ENCODE data around the gene DPP9.
A peak's percentile ranks its signal among the peaks of the same experiment; 100 is the strongest.

DPP9 gene

DNA sequence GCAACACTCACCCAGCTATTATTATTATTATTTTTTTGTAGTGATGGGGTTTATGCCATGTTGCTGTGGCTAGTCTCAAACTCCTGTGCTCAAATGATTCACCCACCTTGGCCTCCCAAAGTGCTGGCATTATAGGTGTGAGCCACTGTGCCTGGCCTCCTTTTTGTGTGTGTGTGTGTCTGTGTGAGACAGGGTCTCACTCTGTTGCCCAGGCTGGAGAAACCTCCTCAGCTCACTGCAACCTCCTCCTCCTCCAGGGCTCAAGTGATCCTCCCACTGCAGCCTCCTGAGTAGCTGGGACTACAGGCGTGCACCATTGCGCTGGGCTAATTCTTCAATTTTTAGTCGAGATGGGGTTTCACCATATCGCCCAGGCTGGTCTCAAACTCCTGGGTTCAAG lies 49.9 kb downstream of the DPP9 start:
- H3K4me1 ChIP-seq (ENCODE audit: insufficient read depth, low read length, poor library complexity, severe bottlenecking) = peaks cover 4% of the 10 kb centered on the region
- H3K4me2 ChIP-seq (ENCODE audit: low read depth, low read length, poor library complexity, severe bottlenecking) = no peak overlapping the region
- H3K9me3 ChIP-seq (ENCODE audit: insufficient read depth, low read depth, low read length) = no peaks in the 10 kb centered on the region
- no peaks in the 10 kb centered on the region for H3K36me3 ChIP-seq (ENCODE audit: insufficient read depth, low read length)
- H3K9ac ChIP-seq (ENCODE audit: low read depth, low read length, poor library complexity, severe bottlenecking) = no peak overlapping the region
- H3F3A ChIP-seq (ENCODE audit: low read depth) = peaks cover 10% of the 10 kb centered on the region; the same call in 1 of the 2 replicates
- no peaks in the 10 kb centered on the region for H3K9me2 ChIP-seq (replicated peaks; ENCODE audit: low read depth, low read length)
- peaks cover 6% of the 10 kb centered on the region for H4K20me1 ChIP-seq (ENCODE audit: insufficient read depth, low read length, poor library complexity, severe bottlenecking)
- no peak overlapping the region for H3K4me3 ChIP-seq (ENCODE audit: low read length, poor library complexity, severe bottlenecking)
- H3K79me2 ChIP-seq (ENCODE audit: insufficient read depth, low read length) = peaks cover 13% of the 10 kb centered on the region
- H3K27me3 ChIP-seq (ENCODE audit: insufficient read depth, low read length, poor library complexity, severe bottlenecking) = no peaks in the 10 kb centered on the region
- no peak for TF ChIP-seq EZH2phosphoT487 (IDR thresholded peaks at IDR 0.05; ENCODE audit: borderline replicate concordance)
- TF ChIP-seq, protein P1, sequence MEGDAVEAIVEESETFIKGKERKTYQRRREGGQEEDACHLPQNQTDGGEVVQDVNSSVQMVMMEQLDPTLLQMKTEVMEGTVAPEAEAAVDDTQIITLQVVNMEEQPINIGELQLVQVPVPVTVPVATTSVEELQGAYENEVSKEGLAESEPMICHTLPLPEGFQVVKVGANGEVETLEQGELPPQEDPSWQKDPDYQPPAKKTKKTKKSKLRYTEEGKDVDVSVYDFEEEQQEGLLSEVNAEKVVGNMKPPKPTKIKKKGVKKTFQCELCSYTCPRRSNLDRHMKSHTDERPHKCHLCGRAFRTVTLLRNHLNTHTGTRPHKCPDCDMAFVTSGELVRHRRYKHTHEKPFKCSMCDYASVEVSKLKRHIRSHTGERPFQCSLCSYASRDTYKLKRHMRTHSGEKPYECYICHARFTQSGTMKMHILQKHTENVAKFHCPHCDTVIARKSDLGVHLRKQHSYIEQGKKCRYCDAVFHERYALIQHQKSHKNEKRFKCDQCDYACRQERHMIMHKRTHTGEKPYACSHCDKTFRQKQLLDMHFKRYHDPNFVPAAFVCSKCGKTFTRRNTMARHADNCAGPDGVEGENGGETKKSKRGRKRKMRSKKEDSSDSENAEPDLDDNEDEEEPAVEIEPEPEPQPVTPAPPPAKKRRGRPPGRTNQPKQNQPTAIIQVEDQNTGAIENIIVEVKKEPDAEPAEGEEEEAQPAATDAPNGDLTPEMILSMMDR (conservative IDR thresholded peaks at IDR 0.05; ENCODE audit: low read length) = no peak
- H2AFZ ChIP-seq (ENCODE audit: low read length) = no peak overlapping the region

DNA sequence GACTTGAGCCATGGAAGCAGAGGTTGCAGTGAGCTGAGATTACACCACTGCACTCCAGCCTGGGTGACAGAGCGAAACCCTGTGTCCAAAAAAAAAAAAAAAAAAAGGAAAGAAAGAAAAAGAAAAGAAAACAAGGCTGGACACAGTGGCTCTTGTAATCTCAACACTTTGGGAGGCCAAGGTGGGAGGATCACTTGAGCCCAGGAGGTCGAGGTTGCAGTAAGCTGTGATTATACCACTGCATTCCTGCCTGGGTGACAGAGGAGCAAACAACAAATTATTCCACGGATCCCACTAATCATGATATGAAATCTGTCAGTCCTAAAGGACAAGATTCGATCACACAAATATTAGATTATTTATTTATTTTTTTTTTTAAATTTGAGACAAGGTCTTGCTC lies 50.4 kb downstream of the DPP9 start:
- Histone ChIP-seq H3K27me3 (ENCODE audit: insufficient read depth, low read length, poor library complexity, severe bottlenecking) (no peaks in the 10 kb centered on the region), H3K9me3 (ENCODE audit: insufficient read depth, low read depth, low read length) (no peaks in the 10 kb centered on the region), H3K4me1 (ENCODE audit: insufficient read depth, low read length, poor library complexity, severe bottlenecking) (peaks cover 9% of the 10 kb centered on the region), H3K9ac (ENCODE audit: low read depth, low read length, poor library complexity, severe bottlenecking) (no peak overlapping the region), H3K4me3 (ENCODE audit: low read length, poor library complexity, severe bottlenecking) (no peak overlapping the region), H3K79me2 (ENCODE audit: insufficient read depth, low read length) (peaks cover 18% of the 10 kb centered on the region), H3K9me2 (replicated peaks; ENCODE audit: low read depth, low read length) (no peaks in the 10 kb centered on the region), H3K4me2 (ENCODE audit: low read depth, low read length, poor library complexity, severe bottlenecking) (no peak overlapping the region), H3K36me3 (ENCODE audit: insufficient read depth, low read length) (no peaks in the 10 kb centered on the region), H3F3A (ENCODE audit: low read depth) (peaks cover 10% of the 10 kb centered on the region; the same call in 1 of the 2 replicates), H4K20me1 (ENCODE audit: insufficient read depth, low read length, poor library complexity, severe bottlenecking) (peaks cover 8% of the 10 kb centered on the region), H2AFZ (ENCODE audit: low read length) (no peak overlapping the region)
- TF ChIP-seq EZH2phosphoT487 (IDR thresholded peaks at IDR 0.05; ENCODE audit: borderline replicate concordance) = no peak
- TF ChIP-seq, protein P1 (conservative IDR thresholded peaks at IDR 0.05; ENCODE audit: low read length) = no peak

DNA sequence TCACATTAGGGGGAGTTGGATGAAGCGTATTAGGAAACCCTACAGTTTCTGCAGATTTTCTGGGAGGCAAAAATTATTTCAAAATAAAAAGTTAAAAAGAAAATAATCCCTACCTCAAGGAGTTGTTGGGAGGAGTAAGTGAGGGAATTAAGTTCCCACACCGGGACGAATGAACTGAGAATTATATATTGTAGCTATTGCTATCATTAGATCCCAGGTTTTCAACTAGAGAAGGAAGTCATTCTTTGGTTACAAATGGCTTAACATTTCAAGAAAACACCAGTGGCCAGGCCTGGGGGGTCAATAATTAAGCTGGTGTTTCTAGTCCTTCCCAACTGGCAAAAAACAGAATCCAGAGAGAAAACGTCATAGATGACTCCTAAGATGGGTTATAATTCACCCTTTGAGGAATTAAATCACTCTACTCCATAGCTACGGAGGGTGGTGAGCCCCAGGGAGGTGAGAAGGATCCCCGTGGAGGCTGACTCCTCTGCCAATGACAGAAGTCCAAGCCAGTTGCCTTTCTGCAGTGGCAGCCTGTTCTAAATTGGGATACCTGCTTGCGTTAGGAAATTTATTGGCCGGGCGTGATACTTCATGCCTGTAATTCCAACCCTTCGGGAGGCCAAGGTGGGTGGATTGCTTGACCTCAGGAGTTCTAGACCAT lies 52.3 kb downstream of the DPP9 start:
- Histone ChIP-seq H3K79me2 (ENCODE audit: insufficient read depth, low read length) (peaks cover 21% of the 10 kb centered on the region), H3K4me2 (ENCODE audit: low read depth, low read length, poor library complexity, severe bottlenecking) (no peak overlapping the region), H3K9me2 (replicated peaks; ENCODE audit: low read depth, low read length) (no peaks in the 10 kb centered on the region), H3K36me3 (ENCODE audit: insufficient read depth, low read length) (no peaks in the 10 kb centered on the region), H3K27me3 (ENCODE audit: insufficient read depth, low read length, poor library complexity, severe bottlenecking) (no peaks in the 10 kb centered on the region), H3K9ac (ENCODE audit: low read depth, low read length, poor library complexity, severe bottlenecking) (no peak overlapping the region), H3K4me3 (ENCODE audit: low read length, poor library complexity, severe bottlenecking) (no peak overlapping the region), H3F3A (ENCODE audit: low read depth) (peaks cover 10% of the 10 kb centered on the region; the same call in 1 of the 2 replicates), H4K20me1 (ENCODE audit: insufficient read depth, low read length, poor library complexity, severe bottlenecking) (peaks cover 9% of the 10 kb centered on the region), H3K9me3 (ENCODE audit: insufficient read depth, low read depth, low read length) (no peaks in the 10 kb centered on the region), H3K4me1 (ENCODE audit: insufficient read depth, low read length, poor library complexity, severe bottlenecking) (peaks cover 10% of the 10 kb centered on the region), H2AFZ (ENCODE audit: low read length) (0 out of 2 replicates have a peak overlapping the region, but pooled peaks have one; percentile 67)
- TF ChIP-seq EZH2phosphoT487 (IDR thresholded peaks at IDR 0.05; ENCODE audit: borderline replicate concordance) = no peak
- TF ChIP-seq, protein P1 (conservative IDR thresholded peaks at IDR 0.05; ENCODE audit: low read length) = no peak
